ENCODE results near the gene PPM1L.
A peak's percentile ranks its signal among the peaks of the same experiment; 100 is the strongest.
"Not testable (repeated sequence)": the region's sequence is repeated elsewhere in the genome, so short reads cannot be mapped to it uniquely, and the experiment has no call there.

The PPM1L gene

GRCh38 chr3:160755776-160756304 is at the start of gene PPM1L:
Gene PPM1L (plus strand): TSS chr3:160756231.
- H3K9me3 ChIP-seq (ENCODE audit: control insufficient read depth, insufficient read depth, low read length) = no peaks in the 10 kb centered on the region
- H3K4me1 ChIP-seq (ENCODE audit: insufficient read depth, low read length) = 0 out of 2 replicates have a peak, but pooled peaks cover 4% of the 10 kb centered on the region
- no peaks in the 10 kb centered on the region for H3K36me3 ChIP-seq (ENCODE audit: insufficient read depth, low read length)
- H3K9ac ChIP-seq (ENCODE audit: low read depth, low read length) = peak within 1 kb of the TSS; percentile 66

DNA sequence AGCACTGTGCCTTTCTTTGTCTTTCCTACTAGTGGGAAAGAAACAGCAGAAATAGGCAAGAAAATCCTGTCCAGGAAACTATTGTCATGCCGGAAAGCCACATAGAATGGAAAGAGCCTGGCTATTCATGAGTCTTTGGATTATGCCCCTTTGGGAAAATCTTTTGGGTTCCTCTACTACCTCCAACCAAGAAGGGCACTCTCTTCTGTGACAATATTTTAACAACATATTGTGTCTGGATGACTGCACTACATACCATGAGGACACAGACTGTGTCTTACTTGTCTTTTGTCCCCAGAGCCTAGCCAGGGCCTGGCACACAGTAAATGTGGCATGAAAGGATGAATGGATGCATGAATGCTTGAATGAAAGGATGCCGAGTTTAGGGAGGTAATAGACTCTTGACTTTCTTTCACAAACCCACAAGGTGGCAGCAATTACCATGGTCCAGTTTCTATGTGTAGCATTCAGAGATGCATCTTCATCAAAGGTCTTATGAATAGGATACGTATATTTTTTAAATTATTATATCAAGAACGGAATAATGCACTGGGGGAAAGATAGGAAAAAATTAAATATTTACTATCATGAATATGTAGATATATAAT is 48.7 kb upstream of the PPM1L start:
- H3K36me3 ChIP-seq (ENCODE audit: insufficient read depth, low read length) = no peaks in the 10 kb centered on the region
- no peaks in the 10 kb centered on the region for H3K4me1 ChIP-seq (ENCODE audit: insufficient read depth, low read length)

DNA sequence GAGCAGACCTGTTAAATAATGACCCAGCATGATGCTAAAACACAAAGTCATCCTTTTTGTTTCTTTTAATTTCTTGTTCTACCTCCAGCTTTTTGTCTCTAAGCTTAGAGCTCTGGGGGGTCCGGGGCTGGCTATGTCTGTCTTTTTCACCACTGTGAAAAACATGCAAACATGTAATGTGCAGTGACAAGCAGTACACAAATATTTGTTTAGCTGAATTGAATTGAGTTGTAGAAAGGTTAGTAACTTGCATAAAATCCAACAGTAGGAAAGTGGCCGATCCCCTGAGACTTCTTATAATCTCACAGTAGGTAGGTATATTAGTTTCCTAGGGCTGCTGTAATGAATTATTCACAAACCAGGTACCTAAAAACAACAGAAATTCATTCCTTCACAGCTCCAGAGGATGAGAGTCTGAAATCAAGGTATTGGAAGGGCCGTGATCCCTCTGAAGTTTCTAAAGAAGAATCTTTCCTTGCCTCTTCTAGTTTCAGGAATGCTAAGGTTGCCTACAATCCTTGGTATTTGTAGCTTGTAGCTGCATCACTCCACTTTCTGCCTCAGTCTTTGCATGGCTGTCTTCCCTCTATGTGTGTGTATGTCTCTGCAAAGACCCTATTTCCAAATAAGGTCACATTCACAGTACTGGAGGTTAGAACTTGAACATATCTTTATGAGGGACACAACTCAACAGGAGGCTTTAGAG is 46.4 kb upstream of the PPM1L start:
- Histone ChIP-seq H3K9ac (ENCODE audit: low read depth, low read length) (no peak overlapping the region), H3K4me1 (ENCODE audit: insufficient read depth, low read length) (no peaks in the 10 kb centered on the region), H3K9me3 (ENCODE audit: control insufficient read depth, insufficient read depth, low read length) (no peaks in the 10 kb centered on the region), H3K36me3 (ENCODE audit: insufficient read depth, low read length) (no peaks in the 10 kb centered on the region)

More for the DNA sequence above, 48.7 kb upstream of the PPM1L start:
- Histone ChIP-seq H3K9ac (ENCODE audit: low read depth, low read length) (no peak overlapping the region), H3K9me3 (ENCODE audit: control insufficient read depth, insufficient read depth, low read length) (no peaks in the 10 kb centered on the region)

GRCh38 chr3:160713144-160713543 is 42.9 kb upstream of the PPM1L start:
- not testable (repeated sequence) for H3K9me3 ChIP-seq (ENCODE audit: control insufficient read depth, insufficient read depth, low read length); H3K4me1 ChIP-seq (ENCODE audit: insufficient read depth, low read length); H3K9ac ChIP-seq (ENCODE audit: low read depth, low read length); H3K36me3 ChIP-seq (ENCODE audit: insufficient read depth, low read length)

DNA sequence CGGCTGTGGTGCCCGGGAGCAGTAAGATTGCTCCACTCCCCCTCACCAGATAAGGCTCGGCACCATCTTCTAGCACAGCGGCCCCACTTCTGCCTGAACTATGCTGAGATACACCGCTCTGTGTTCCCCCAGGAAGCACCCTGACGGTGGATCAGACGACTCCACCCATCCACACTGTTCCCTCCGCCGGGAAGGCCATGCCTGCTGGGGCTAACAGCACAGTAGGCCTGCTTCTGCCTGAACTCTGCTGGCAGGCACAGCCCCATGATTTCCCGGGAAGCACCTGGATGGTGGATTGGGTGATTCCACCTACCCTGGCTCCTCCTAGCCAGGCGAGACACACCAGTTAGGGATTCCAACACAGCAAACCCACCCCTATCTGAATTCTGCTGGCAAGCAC is 36.3 kb upstream of the PPM1L start:
- Histone ChIP-seq H3K9me3 (ENCODE audit: control insufficient read depth, insufficient read depth, low read length) (no peaks in the 10 kb centered on the region), H3K4me1 (ENCODE audit: insufficient read depth, low read length) (no peaks in the 10 kb centered on the region), H3K36me3 (ENCODE audit: insufficient read depth, low read length) (no peaks in the 10 kb centered on the region), H3K9ac (ENCODE audit: low read depth, low read length) (no peak overlapping the region)

- H3K4me1 ChIP-seq (ENCODE audit: insufficient read depth, low read length) = no peaks in the 10 kb centered on the region
Measured at GRCh38 chr3:160720123-160720746, 35.8 kb upstream of the PPM1L start.

GRCh38 chr3:160722331-160722730 is 33.7 kb upstream of the PPM1L start:
- H3K36me3 ChIP-seq (ENCODE audit: insufficient read depth, low read length) = no peaks in the 10 kb centered on the region
- no peaks in the 10 kb centered on the region for H3K4me1 ChIP-seq (ENCODE audit: insufficient read depth, low read length)
- H3K9ac ChIP-seq (ENCODE audit: low read depth, low read length) = no peak overlapping the region
- H3K9me3 ChIP-seq (ENCODE audit: control insufficient read depth, insufficient read depth, low read length) = no peaks in the 10 kb centered on the region

More at GRCh38 chr3:160720123-160720746, 35.8 kb upstream of the PPM1L start:
- no peak overlapping the region for H3K9ac ChIP-seq (ENCODE audit: low read depth, low read length)
- no peaks in the 10 kb centered on the region for H3K36me3 ChIP-seq (ENCODE audit: insufficient read depth, low read length)
- H3K9me3 ChIP-seq (ENCODE audit: control insufficient read depth, insufficient read depth, low read length) = no peaks in the 10 kb centered on the region

DNA sequence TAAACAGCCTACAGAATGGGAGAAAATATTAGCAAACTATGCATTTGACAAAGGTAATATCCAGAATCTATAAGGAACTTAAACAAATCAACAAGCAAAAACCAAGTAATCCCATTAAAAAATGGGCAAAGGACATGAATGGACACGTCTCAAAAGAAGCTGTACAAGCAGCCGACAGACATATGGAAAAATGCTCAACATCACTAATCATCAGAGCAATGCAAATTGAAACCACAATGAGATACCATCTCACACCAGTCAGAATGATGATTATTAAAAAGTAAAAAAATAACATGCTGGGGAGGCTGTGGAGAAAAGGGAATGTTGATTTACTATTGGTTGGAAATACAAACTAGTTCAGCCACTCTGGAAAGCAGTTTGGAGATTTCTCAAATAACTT is 30.7 kb upstream of the PPM1L start:
- H3K4me1 ChIP-seq (ENCODE audit: insufficient read depth, low read length) = no peaks in the 10 kb centered on the region
- H3K36me3 ChIP-seq (ENCODE audit: insufficient read depth, low read length) = no peaks in the 10 kb centered on the region
- no peak overlapping the region for H3K9ac ChIP-seq (ENCODE audit: low read depth, low read length)
- no peaks in the 10 kb centered on the region for H3K9me3 ChIP-seq (ENCODE audit: control insufficient read depth, insufficient read depth, low read length)

DNA sequence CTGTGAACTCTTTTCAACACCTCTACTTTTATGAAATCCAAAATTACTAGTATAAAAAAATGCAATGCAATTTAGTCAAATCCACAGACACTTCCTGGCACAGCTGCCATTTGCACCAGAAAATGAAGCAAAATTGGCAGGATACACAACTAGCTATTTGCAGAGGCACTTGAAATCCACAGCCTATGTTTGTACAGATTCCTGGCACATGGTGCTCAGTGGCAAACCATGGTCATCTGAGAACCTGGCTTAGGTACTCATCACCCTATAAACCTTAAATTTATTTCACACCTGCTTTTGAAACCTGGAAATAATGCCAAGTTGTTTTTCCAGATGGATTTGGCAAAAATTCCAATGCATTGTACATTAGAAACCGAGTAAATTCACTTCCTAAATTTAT is 20.2 kb upstream of the PPM1L start:
- no peaks in the 10 kb centered on the region for H3K4me1 ChIP-seq (ENCODE audit: insufficient read depth, low read length)
- H3K9ac ChIP-seq (ENCODE audit: low read depth, low read length) = no peak overlapping the region
- H3K36me3 ChIP-seq (ENCODE audit: insufficient read depth, low read length) = no peaks in the 10 kb centered on the region
- no peaks in the 10 kb centered on the region for H3K9me3 ChIP-seq (ENCODE audit: control insufficient read depth, insufficient read depth, low read length)

DNA sequence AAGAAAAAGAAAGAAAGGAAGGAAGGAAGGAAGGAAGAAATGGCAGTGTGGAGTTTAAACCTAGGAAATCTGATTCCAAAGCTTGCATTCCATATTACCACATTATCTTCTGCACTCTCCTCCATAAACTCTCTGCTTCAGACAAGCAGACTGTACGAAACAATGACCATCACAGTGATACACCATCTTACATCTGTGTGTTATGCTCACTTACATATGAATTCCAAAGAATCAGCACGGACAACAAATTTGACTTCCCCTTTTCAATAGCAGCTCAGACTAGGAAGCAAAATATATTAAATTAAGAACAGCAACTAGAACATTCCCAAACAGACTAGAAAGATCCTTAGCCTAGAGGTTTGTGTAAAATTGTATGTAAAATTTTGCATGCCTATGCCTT is 18.0 kb upstream of the PPM1L start:
- Histone ChIP-seq H3K36me3 (ENCODE audit: insufficient read depth, low read length) (no peaks in the 10 kb centered on the region), H3K9me3 (ENCODE audit: control insufficient read depth, insufficient read depth, low read length) (no peaks in the 10 kb centered on the region), H3K4me1 (ENCODE audit: insufficient read depth, low read length) (no peaks in the 10 kb centered on the region), H3K9ac (ENCODE audit: low read depth, low read length) (no peak overlapping the region)

- Histone ChIP-seq H3K9me3 (ENCODE audit: control insufficient read depth, insufficient read depth, low read length) (no peaks in the 10 kb centered on the region), H3K4me1 (ENCODE audit: insufficient read depth, low read length) (no peaks in the 10 kb centered on the region), H3K36me3 (ENCODE audit: insufficient read depth, low read length) (no peaks in the 10 kb centered on the region), H3K9ac (ENCODE audit: low read depth, low read length) (no peak overlapping the region)
Measured at GRCh38 chr3:160739079-160739478, 17.0 kb upstream of the PPM1L start.

GRCh38 chr3:160746976-160747375 is 9.1 kb upstream of the PPM1L start:
- Histone ChIP-seq H3K36me3 (ENCODE audit: insufficient read depth, low read length) (no peaks in the 10 kb centered on the region), H3K9ac (ENCODE audit: low read depth, low read length) (no peak overlapping the region), H3K9me3 (ENCODE audit: control insufficient read depth, insufficient read depth, low read length) (no peaks in the 10 kb centered on the region), H3K4me1 (ENCODE audit: insufficient read depth, low read length) (no peaks in the 10 kb centered on the region)

DNA sequence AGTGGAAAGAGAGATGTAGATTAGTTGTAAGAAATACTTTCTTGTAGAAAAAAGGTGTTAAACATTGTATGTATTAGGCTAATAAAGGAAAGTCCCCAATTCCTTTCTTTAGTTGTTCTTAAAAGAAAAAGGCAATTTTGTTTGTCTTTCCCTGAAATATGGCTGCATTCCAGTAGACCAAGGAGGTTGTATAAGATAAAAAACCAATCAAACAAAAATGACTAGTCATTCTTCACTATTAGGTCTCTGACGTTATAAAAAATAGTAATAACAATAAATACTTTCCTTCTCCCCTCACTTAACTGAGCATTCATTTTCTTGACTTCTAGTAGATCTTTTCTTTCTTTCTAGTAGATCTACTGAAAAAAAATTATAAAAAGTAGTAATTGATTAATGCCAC is 8.6 kb upstream of the PPM1L start:
- Histone ChIP-seq H3K4me1 (ENCODE audit: insufficient read depth, low read length) (no peaks in the 10 kb centered on the region), H3K9ac (ENCODE audit: low read depth, low read length) (no peak overlapping the region), H3K36me3 (ENCODE audit: insufficient read depth, low read length) (no peaks in the 10 kb centered on the region), H3K9me3 (ENCODE audit: control insufficient read depth, insufficient read depth, low read length) (no peaks in the 10 kb centered on the region)

DNA sequence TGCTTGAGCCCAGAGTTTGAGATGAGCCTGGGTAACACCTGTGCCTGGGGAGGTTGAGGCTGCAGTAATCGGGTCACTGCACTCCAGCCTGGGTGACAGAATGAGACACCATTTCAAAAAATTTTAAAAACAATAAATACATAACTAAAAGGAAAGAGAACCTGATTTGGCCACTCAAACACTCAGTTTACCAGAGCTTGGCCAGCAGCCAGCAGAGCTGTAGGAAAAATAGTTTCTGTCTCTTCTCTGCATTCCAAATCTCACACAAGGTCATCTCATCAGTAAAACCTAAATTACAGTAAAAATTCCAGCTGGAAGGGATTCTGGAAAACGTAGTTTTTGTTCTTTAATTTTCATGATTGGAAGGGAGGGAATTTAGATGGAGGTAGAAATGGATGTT is 7.8 kb upstream of the PPM1L start:
- Histone ChIP-seq H3K4me1 (ENCODE audit: insufficient read depth, low read length) (no peaks in the 10 kb centered on the region), H3K9me3 (ENCODE audit: control insufficient read depth, insufficient read depth, low read length) (no peaks in the 10 kb centered on the region), H3K36me3 (ENCODE audit: insufficient read depth, low read length) (no peaks in the 10 kb centered on the region), H3K9ac (ENCODE audit: low read depth, low read length) (no peak overlapping the region)

- Histone ChIP-seq H3K36me3 (ENCODE audit: insufficient read depth, low read length) (no peaks in the 10 kb centered on the region), H3K9ac (ENCODE audit: low read depth, low read length) (no peak overlapping the region), H3K4me1 (ENCODE audit: insufficient read depth, low read length) (no peaks in the 10 kb centered on the region), H3K9me3 (ENCODE audit: control insufficient read depth, insufficient read depth, low read length) (no peaks in the 10 kb centered on the region)
Measured at GRCh38 chr3:160748787-160749186, 7.2 kb upstream of the PPM1L start.

Data from ES-I3 (cell line).